CD4-positive, alpha-beta T cell treated with Interleukin-6 for 4 hours (primary cell): Measurements from ENCODE around the gene NWD2.
"Not testable (repeated sequence)": the region's sequence is repeated elsewhere in the genome, so short reads cannot be mapped to it uniquely, and the experiment has no call there.

Experiments
- DNase-seq: peaks from one replicate; pipeline ENCODE4 v3.0.0-alpha.2; 2020; ENCODE audit warnings: mixed read lengths

The NWD2 gene, protein sequence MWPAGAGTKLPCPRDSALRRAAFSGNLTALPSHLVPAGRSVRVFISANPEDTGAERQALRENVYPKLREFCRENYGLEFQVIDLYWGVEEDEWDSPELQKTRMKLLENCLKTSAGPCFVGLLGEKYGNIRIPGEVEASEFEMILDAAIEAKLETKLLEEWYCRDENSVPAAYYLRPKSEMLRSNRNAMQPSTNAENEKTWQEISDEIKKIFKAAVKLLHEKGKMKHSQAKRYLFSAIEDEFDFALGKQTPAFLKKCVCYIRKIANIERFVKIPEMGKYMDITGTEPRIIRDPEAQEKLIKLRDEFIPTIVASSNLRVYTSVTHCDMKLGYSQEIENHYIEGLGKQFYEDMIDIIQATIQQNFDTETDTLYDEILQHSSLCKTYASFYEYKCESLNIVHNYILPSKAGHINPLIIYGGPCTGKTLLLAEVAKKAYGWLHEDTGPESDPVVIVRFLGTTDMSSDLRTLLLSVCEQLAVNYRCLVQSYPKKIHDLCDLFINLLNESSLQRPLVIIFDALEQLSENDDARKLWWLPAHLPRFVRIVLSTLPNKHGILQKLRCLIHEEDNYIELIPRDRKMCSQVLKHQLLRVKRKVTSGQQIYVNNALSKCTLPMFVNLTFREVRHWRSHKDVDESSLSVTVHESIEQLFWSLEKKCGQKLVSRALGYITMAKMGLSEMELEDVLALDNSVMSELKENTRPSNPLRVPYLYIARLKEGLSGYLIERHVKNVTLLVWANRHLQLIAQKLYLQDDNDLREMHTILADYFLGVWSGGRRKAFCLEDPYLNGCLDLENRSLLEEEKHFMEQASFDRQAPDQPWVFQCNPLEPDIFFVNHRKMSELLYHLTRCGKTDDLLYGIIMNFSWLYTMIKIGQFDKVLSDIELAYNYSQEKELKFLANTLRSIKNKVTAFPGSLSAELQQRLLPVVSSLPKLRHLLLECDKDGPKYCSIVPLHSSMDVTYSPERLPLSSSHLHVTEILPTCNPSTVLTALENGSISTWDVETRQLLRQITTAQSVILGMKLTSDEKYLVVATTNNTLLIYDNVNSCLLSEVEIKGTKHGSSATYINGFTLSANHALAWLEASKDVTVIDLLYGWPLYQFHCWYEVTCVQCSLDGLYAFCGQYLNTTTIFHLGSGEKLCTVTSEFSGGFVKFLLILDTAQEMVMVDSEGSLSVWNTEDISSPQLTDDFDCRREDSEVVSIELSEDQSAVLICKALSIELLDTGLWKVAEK (N-terminal part only)

GRCh38 chr4:37244583-37245390, at the start of gene NWD2:
Gene NWD2 (plus strand): TSS chr4:37244743. CDS start chr4:37245068, 325 bp downstream.
- DNase-seq: no peak

- DNase-seq: no peak
Measured at GRCh38 chr4:37197899-37198298, 46.6 kb upstream of the NWD2 start.

DNA sequence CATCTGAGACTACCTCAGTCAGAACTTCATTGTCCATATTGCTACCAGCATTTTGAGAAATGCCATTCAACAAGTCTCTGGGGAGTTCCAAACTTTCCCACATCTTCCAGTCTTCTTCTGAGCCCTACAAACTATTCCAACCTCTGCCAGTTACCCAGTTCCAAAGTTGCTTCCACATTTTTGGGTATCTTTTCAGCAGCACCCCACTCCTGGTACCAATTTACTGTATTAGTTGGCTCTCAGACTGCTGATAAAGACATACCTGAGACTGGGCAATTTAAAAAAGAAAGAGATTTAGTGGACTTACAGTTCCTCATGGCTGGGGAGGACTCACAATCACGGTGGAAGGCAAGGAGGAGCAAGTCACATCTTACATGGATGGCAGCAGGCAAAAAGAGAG, 39.8 kb upstream of the NWD2 start:
- not testable (repeated sequence) for DNase-seq

DNA sequence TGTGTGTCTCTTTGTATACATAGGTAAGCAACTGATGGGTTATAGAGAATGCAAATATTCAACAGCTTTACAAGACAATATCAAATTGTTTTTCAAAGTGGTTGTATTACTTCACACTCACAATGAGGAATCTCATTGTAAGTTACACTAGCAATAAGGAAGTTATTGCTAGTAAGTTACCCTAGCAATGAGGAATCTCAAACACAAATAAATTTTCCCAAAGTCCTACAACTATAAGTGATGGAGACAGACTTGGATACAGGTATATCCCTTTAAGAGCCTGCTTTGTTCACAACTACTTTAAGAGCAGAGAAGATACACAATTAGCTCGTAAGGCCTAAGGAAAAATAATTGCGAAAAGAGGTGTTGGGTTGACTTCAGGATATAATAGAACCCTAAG, 28.3 kb upstream of the NWD2 start:
- DNase-seq: no peak

- no peak for DNase-seq
Measured at GRCh38 chr4:37219242-37219641, 25.3 kb upstream of the NWD2 start.

DNA sequence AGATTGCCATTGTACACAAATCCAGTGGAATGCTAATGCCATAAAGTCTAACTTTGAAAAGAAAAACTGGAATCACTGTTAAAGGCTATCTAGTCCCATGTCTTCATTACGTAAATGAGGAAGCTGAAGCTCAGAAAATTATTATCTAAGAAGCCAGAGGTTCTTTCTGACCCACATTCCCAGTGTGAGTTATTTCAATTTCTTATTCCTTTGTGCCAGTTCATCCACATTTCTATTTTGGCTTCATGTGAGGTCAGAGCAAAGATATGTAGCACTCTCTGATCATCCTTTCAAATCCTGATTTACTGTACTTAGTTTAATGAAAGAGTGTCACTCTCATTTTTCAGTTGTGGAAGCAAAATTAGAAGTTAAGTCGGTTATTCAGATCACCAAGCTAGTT, 24.6 kb upstream of the NWD2 start:
- no peak for DNase-seq

GRCh38 chr4:37220685-37221084, 23.9 kb upstream of the NWD2 start:
- DNase-seq: no peak

GRCh38 chr4:37223732-37224131, 20.8 kb upstream of the NWD2 start:
- no peak for DNase-seq

GRCh38 chr4:37224854-37225253, 19.7 kb upstream of the NWD2 start:
- no peak for DNase-seq

DNA sequence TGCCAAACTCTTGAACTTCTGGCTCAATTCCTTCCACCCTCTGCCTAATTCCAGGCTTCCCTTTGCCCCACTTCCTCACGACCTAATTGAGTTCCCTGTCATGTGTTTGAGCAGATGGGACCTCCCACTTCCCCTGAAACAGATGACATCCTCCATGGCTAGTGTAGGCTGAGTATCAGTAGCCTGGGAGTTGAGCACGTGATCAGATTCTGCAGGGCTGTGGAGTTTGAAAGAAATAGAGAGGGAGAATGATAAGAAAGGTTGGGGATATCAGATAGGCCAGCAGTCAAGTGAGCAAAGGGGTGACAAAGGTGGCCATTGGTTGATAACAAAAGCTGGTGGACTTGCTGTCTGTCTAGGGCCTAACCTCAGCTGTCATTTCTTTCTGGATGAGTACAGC, 18.8 kb upstream of the NWD2 start:
- no peak for DNase-seq

GRCh38 chr4:37232315-37232714, 12.2 kb upstream of the NWD2 start:
- no peak for DNase-seq

- no peak for DNase-seq
Measured at GRCh38 chr4:37236165-37236564, 8.4 kb upstream of the NWD2 start.

DNA sequence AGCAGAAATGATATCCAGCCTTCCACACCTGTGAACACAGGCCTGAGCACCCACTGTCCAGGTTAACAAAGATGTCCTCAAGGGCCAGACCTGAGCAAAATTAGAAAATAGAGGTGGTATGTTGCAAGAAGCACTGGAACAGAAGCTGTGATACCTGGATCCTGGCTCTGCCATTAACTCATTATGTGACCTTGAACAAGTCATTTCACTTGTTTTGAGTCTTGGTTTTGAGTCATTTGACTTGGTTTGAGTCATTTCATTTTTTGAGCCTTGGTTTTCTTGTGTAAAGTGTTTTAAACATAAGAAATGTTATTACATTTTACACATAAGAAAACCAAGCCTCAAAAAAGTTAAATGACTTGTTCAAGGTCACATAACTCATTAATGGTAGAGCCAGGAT, 2.9 kb upstream of the NWD2 start:
- DNase-seq: no peak

DNA sequence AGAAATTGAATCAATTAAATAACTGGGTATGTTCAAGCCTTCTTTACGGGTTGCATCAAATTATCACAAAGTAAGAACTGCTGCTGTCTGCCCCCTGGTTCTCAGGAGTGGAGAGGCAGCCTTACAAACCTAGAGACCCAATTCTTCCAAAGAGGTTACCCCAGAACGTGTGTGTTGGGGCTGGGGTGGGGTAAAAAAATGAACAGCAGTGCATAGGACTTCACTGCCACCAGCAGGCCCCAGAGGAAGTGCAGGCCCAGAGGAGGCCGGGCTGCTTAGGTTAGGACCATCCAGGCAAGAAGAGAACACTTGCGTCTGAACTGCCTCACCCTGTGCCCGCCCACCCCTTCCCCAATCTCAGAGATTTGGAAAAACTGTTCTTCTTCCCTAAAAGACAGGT, 1.5 kb upstream of the NWD2 start:
- no peak for DNase-seq

GRCh38 chr4:37243722-37244582, 591 bp upstream of the NWD2 start:
- no peak for DNase-seq

DNA sequence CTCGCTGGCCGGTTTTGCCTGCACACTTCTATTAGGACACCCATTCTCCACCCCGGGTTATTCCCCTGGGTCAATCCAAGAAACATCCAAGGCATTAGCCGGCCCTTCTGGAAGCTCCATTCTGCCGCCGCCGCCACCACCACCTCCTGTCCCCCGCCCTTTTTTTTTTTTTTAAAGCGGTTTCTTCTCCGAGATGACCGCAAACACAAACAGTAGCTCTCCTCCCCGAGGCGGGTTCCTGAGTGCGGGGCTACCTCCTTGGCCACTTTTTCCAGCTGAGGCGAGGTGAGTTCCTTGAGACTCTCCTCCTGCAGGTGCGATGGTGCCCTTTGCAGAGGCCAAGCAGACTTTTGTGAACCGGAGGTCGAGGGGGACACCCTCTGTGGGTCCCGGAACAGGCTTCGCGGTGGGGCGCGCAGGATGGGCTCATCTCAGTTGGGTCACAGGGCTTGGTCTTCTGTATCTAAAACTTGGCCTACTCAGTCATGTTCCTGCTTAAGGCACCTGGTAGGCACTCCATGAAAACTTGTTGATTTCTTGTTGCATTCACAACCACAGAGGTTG, 930 bp downstream of the NWD2 start:
- DNase-seq: no peak

DNA sequence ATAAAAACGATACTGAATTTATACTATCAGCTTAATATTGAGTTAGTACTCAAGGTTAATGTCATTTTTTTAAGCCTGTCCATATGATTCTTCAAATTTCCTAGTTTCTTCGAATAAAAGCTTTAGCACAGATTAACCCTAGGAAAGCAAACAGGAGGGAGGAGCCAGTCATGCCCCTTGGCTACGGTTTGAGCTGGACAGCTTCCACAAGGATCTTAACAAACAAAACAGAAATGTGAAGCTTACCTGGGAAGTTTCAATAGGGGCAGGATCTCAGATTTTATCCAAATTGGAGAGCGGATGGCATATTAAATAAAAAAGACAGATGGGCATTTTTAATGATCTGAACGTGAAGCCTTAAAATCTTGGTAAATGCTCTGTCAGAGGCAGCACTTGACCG, 2.3 kb downstream of the NWD2 start:
- DNase-seq: no peak

GRCh38 chr4:37258221-37258620, 13.7 kb downstream of the NWD2 start:
- no peak for DNase-seq

- no peak for DNase-seq
Measured at GRCh38 chr4:37268319-37268718, 23.8 kb downstream of the NWD2 start.

GRCh38 chr4:37279121-37279520, 34.6 kb downstream of the NWD2 start:
- no peak for DNase-seq
